ENCODE results near the gene LHX3.

LHX3 gene

GRCh38 chr9:136163248-136163850 is 41.6 kb downstream of the LHX3 start:
- H3K9me3 ChIP-seq, result no peaks in the 10 kb centered on the region
- no peak overlapping the region for H3K27ac ChIP-seq
- no peak overlapping the region for H3K4me3 ChIP-seq (ENCODE audit: low read depth in 1 of 2, low read length in 1 of 2)
- TF ChIP-seq, protein P1, sequence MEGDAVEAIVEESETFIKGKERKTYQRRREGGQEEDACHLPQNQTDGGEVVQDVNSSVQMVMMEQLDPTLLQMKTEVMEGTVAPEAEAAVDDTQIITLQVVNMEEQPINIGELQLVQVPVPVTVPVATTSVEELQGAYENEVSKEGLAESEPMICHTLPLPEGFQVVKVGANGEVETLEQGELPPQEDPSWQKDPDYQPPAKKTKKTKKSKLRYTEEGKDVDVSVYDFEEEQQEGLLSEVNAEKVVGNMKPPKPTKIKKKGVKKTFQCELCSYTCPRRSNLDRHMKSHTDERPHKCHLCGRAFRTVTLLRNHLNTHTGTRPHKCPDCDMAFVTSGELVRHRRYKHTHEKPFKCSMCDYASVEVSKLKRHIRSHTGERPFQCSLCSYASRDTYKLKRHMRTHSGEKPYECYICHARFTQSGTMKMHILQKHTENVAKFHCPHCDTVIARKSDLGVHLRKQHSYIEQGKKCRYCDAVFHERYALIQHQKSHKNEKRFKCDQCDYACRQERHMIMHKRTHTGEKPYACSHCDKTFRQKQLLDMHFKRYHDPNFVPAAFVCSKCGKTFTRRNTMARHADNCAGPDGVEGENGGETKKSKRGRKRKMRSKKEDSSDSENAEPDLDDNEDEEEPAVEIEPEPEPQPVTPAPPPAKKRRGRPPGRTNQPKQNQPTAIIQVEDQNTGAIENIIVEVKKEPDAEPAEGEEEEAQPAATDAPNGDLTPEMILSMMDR (IDR thresholded peaks at IDR 0.05), result no peak
- no peaks in the 10 kb centered on the region for H3K36me3 ChIP-seq
- H3K4me1 ChIP-seq (ENCODE audit: control insufficient read depth in 1 of 2, insufficient read depth in 1 of 2, low read depth in 1 of 2, low read length in 1 of 2), result no peaks in the 10 kb centered on the region
- no peaks in the 10 kb centered on the region for H3K27me3 ChIP-seq

DNA sequence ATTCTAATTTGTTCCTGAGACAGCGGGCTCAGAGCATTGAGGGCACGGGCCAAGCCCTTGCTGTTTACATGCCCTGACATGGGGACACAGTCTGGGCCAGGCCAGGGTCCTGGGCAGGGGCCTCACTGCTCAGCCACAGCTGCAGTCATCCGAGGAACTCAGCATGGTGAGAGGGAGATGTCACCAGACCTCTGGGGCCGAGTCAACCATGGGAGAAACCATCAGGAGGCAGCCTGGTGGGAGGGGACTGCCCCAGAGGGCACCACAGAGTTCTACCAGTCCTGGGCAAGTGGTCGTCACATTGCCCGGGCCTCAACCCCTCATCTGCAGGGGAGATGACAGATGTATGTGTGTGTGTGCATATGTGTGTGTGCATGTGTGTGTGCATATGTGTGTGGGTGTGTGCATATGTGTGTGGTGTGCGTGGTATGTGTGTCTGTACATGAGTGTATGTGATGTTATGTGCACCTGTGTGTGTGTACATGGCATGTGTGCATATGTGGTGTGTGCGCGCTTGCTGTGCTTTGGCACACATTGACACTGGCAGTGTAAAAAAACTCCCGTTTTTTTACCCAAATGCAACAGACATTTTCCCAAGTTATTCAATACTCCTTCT is 43.8 kb downstream of the LHX3 start:
- Histone ChIP-seq H3K9me3 (no peaks in the 10 kb centered on the region), H3K27me3 (peaks cover 16% of the 10 kb centered on the region), H3K36me3 (no peaks in the 10 kb centered on the region), H3K4me3 (ENCODE audit: low read depth in 1 of 2, low read length in 1 of 2) (no peak overlapping the region), H3K4me1 (ENCODE audit: control insufficient read depth in 1 of 2, insufficient read depth in 1 of 2, low read depth in 1 of 2, low read length in 1 of 2) (no peaks in the 10 kb centered on the region), H3K27ac (no peak overlapping the region)
- TF ChIP-seq, protein P1 (IDR thresholded peaks at IDR 0.05), result no peak

GRCh38 chr9:136160381-136160841 is 44.5 kb downstream of the LHX3 start:
- H3K27ac ChIP-seq, result no peak overlapping the region
- H3K4me1 ChIP-seq (ENCODE audit: control insufficient read depth in 1 of 2, insufficient read depth in 1 of 2, low read depth in 1 of 2, low read length in 1 of 2), result no peaks in the 10 kb centered on the region
- H3K36me3 ChIP-seq, result no peaks in the 10 kb centered on the region
- H3K9me3 ChIP-seq, result no peaks in the 10 kb centered on the region
- peaks cover 23% of the 10 kb centered on the region for H3K27me3 ChIP-seq
- no peak overlapping the region for H3K4me3 ChIP-seq (ENCODE audit: low read depth in 1 of 2, low read length in 1 of 2)
- TF ChIP-seq, protein P1 (IDR thresholded peaks at IDR 0.05), result no peak

GRCh38 chr9:136159851-136160250 is 45.1 kb downstream of the LHX3 start:
- peaks cover 29% of the 10 kb centered on the region for H3K27me3 ChIP-seq
- H3K4me3 ChIP-seq (ENCODE audit: low read depth in 1 of 2, low read length in 1 of 2), result no peak overlapping the region
- TF ChIP-seq, protein P1 (IDR thresholded peaks at IDR 0.05), result no peak
- H3K9me3 ChIP-seq, result no peaks in the 10 kb centered on the region
- H3K4me1 ChIP-seq (ENCODE audit: control insufficient read depth in 1 of 2, insufficient read depth in 1 of 2, low read depth in 1 of 2, low read length in 1 of 2), result no peaks in the 10 kb centered on the region
- no peak overlapping the region for H3K27ac ChIP-seq
- no peaks in the 10 kb centered on the region for H3K36me3 ChIP-seq

DNA sequence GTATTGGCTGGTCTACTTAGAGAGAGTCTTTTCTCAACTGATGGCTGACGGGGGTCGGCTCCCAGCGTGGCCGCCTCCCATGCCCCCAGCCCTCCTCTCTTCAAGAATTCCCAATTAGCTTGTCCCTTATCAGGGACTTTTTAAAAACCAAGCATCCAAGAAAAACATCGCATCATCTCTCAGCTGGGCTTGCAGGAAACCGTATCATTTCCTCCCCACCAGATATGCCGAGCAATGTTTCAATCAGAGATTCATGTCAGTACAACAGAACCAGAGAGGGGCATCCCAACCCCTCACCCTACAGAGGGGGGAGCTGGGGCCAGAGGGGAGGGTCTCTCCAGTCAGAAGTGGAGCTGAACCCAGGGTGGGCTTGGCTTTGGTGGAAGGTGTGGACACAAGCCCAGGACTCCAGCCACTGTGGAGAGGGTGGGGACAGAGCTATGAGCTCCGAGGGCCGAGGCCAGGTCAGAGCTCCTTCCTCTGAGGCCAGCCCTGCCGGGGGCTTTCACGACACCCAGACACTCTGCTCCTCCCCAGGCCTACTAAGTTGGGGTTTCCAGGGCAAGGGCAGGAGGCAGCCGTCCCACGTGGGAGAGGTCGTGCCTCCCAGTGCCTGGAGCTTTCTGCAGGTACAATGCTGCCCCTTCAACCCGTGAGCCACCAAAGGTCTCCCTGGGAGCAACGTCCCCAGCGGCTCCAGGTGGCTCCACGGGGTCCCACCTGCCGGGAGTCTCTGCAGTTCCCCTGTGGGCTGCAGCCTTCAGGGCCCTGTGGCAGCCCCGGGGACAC is 47.3 kb downstream of the LHX3 start:
- H3K36me3 ChIP-seq, result no peaks in the 10 kb centered on the region
- TF ChIP-seq, protein P1 (IDR thresholded peaks at IDR 0.05), result no peak

More for the DNA sequence above, 47.3 kb downstream of the LHX3 start:
- Histone ChIP-seq H3K9me3 (no peaks in the 10 kb centered on the region), H3K4me3 (ENCODE audit: low read depth in 1 of 2, low read length in 1 of 2) (no peak overlapping the region), H3K27me3 (peaks cover 29% of the 10 kb centered on the region), H3K27ac (no peak overlapping the region), H3K4me1 (ENCODE audit: control insufficient read depth in 1 of 2, insufficient read depth in 1 of 2, low read depth in 1 of 2, low read length in 1 of 2) (no peaks in the 10 kb centered on the region)

All from neutrophil (primary cell).